ENCODE measurements around the gene TCF4.

DNA sequence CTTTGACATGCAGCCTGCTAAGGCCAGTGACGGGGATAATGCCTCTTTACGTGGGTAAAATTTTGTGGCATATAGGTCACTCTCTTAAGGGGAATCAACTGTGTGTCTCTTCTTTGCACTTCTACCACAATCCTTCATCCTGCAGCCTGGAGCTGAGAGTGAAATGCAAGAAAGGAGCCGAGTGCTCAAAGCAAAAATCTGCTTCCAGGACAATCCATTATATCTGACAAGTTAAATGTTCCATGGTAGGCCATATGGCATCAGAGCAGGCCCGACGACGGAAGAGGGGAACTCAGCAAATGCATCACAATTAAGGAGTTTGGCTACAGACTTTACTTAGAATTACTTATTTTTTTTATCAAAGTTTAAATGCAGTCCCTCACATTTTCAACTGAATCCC lies 171.2 kb downstream of the TCF4 start:
- TF ChIP-seq SRSF4 (IDR thresholded peaks at IDR 0.05; ENCODE audit: low read depth, low read length, poor library complexity, severe bottlenecking) (no peak), ZNF333 (CRISPR knock-in tag; IDR thresholded peaks at IDR 0.05; ENCODE audit: borderline replicate concordance) (no peak)

Measured in HepG2 (cell line).